ENCODE data around the gene SLC38A10.

- TF ChIP-seq POLR2A (IDR thresholded peaks at IDR 0.05) (no peak), CTCF (IDR thresholded peaks at IDR 0.05) (no peak)
These were observed 94.9 kb downstream of the SLC38A10 start for GRCh38 chr17:81200201-81200600.
